ENCODE results near the gene TSSC4.

DNA sequence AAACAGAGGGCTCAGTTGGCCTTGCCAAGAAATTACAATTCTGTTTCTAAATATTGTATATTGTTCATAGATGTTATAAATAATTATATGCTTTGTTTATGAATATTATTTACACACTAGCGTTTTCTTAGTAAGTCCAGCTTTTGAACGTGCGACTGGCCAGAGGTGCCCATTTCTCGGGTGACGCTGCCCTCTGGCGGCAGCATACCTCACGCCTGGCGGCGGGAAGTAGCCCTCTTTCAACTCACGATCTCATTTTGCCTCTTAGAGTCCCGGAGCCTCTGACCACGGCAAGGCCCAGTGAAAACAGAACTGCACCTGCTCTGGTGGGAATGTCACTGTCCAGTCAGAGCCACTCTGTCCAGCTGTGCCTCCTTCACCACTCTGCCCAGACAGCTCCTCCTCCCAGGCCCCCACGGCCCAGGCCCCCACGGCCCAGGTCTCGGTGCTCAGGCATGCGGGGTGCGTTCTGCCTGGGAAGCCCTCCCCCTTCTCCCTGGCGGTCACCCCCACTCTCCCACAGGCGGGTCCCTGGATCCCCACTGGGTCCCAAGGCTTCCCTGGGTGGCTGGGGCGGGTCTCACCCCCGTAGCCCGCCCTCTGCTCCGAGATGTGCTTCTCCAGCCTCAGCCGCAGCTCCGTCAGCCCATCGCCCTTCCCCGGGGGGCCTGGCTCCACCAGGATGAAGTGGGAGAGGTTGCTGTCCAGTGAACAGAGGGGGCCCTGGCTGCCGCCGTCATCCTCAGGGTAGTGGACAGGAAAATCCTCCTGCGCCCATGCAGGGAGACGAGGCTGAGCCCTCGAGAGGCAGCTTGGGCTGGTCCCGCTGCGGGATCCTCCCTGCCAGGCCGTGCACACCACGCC lies 19.3 kb downstream of the TSSC4 start:
- TF ChIP-seq, protein P1, sequence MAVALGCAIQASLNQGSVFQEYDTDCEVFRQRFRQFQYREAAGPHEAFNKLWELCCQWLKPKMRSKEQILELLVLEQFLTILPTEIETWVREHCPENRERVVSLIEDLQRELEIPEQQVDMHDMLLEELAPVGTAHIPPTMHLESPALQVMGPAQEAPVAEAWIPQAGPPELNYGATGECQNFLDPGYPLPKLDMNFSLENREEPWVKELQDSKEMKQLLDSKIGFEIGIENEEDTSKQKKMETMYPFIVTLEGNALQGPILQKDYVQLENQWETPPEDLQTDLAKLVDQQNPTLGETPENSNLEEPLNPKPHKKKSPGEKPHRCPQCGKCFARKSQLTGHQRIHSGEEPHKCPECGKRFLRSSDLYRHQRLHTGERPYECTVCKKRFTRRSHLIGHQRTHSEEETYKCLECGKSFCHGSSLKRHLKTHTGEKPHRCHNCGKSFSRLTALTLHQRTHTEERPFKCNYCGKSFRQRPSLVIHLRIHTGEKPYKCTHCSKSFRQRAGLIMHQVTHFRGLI (CRISPR knock-in tag; IDR thresholded peaks at IDR 0.05), result no peak
- TF ChIP-seq, protein P2, sequence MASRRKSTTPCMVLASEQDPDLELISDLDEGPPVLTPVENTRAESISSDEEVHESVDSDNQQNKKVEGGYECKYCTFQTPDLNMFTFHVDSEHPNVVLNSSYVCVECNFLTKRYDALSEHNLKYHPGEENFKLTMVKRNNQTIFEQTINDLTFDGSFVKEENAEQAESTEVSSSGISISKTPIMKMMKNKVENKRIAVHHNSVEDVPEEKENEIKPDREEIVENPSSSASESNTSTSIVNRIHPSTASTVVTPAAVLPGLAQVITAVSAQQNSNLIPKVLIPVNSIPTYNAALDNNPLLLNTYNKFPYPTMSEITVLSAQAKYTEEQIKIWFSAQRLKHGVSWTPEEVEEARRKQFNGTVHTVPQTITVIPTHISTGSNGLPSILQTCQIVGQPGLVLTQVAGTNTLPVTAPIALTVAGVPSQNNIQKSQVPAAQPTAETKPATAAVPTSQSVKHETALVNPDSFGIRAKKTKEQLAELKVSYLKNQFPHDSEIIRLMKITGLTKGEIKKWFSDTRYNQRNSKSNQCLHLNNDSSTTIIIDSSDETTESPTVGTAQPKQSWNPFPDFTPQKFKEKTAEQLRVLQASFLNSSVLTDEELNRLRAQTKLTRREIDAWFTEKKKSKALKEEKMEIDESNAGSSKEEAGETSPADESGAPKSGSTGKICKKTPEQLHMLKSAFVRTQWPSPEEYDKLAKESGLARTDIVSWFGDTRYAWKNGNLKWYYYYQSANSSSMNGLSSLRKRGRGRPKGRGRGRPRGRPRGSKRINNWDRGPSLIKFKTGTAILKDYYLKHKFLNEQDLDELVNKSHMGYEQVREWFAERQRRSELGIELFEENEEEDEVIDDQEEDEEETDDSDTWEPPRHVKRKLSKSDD (conservative IDR thresholded peaks at IDR 0.05; ENCODE audit: low read length), result no peak

Data from K562 (cell line).